HEK293 (cell line): ENCODE data around the gene TMC3.

ENCODE experiments used
- CTCF ChIA-PET: fragments of 350-600 bp; formaldehyde crosslinking; extraction: SDS; loops from one replicate; lab custom pipeline; 2021; ENCODE audit warnings: antibody characterized with exemption; lab: Yijun Ruan, JAX
- POLR2A ChIA-PET: fragments of 300-600 bp; formaldehyde crosslinking; extraction: SDS; loops from one replicate; lab custom pipeline; 2020; ENCODE audit warnings: antibody characterized with exemption, inconsistent platforms; lab: Yijun Ruan, JAX
- H3K27ac ChIP-seq: fragments of 200-500 bp; sonication (Bioruptor generic); 2 replicates; pipeline ENCODE4 v1.5.1; 2014; ENCODE audit warnings: low read depth, low read length, control low read depth, inconsistent platforms; ENCODE audit errors: extremely low read depth
- H3K36me3 ChIP-seq, 2 experiments: fragments of 200-500 bp in 1 of 2; sonication (Bioruptor generic) in 1 of 2; 1 replicate in 1 of 2; 2 replicates in 1 of 2; pipeline ENCODE4 v1.5.1; 2014 to 2017; ENCODE audit warnings: inconsistent platforms in 2 of 2, low read length in 2 of 2; ENCODE audit not compliant: control insufficient read depth in 2 of 2, insufficient read depth in 1 of 2
- H3K4me1 ChIP-seq: fragments of 200-500 bp; sonication (Bioruptor generic); 2 replicates; pipeline ENCODE4 v1.5.1; 2014; ENCODE audit warnings: mild to moderate bottlenecking, low read length, inconsistent platforms; ENCODE audit not compliant: control insufficient read depth, insufficient read depth
- H3K4me3 ChIP-seq: 2 replicates; pipeline ENCODE4 v1.5.1; 2011; ENCODE audit warnings: low read depth, mild to moderate bottlenecking, control low read depth, low read length, moderate library complexity
- H3K9me3 ChIP-seq: fragments of 200-500 bp; sonication (Bioruptor generic); 2 replicates; pipeline ENCODE4 v1.5.1; 2014; ENCODE audit warnings: low read depth, low read length, inconsistent platforms; ENCODE audit not compliant: control insufficient read depth, insufficient read depth
- ZBTB48 ChIP-seq: fragments of 450-650 bp; formaldehyde crosslinking; IDR thresholded peaks from 2 replicates; pipeline ENCODE4 v1.5.1; 2016; ENCODE audit warnings: missing biosample characterization, missing genetic modification characterization
- ZNF2 ChIP-seq: fragments of 450-650 bp; formaldehyde crosslinking; IDR thresholded peaks from 2 replicates; pipeline ENCODE4 v1.5.1; 2016; ENCODE audit warnings: missing biosample characterization, missing genetic modification characterization
- ZNF223 ChIP-seq: fragments of 450-650 bp; formaldehyde crosslinking; IDR thresholded peaks from 2 replicates; pipeline ENCODE4 v1.5.1; 2016; ENCODE audit warnings: missing biosample characterization, missing genetic modification characterization
- ZNF24 ChIP-seq: fragments of 450-650 bp; formaldehyde crosslinking; IDR thresholded peaks from 2 replicates; pipeline ENCODE4 v1.5.1; 2016; ENCODE audit warnings: missing biosample characterization, missing genetic modification characterization
- ZNF366 ChIP-seq: fragments of 450-650 bp; formaldehyde crosslinking; conservative IDR thresholded peaks from 2 replicates; pipeline ENCODE4 v1.5.1; 2016; ENCODE audit warnings: missing biosample characterization, missing genetic modification characterization
- ZNF394 ChIP-seq: fragments of 450-650 bp; formaldehyde crosslinking; IDR thresholded peaks from 2 replicates; pipeline ENCODE4 v1.5.1; 2016; ENCODE audit warnings: missing biosample characterization, missing genetic modification characterization, mild to moderate bottlenecking, moderate library complexity, borderline replicate concordance
- ZNF433 ChIP-seq: fragments of 450-650 bp; formaldehyde crosslinking; IDR thresholded peaks from 2 replicates; pipeline ENCODE4 v1.5.1; 2016; ENCODE audit warnings: missing biosample characterization, missing genetic modification characterization, low read depth
- ZNF623 ChIP-seq: fragments of 450-650 bp; formaldehyde crosslinking; IDR thresholded peaks from 2 replicates; pipeline ENCODE4 v1.5.1; 2016; ENCODE audit warnings: missing biosample characterization, missing genetic modification characterization
- ZNF626 ChIP-seq: fragments of 450-650 bp; sonication (Bioruptor Pico); formaldehyde crosslinking; IDR thresholded peaks from 2 replicates; pipeline ENCODE4 v1.5.1; 2018; ENCODE audit warnings: missing biosample characterization, missing genetic modification characterization, inconsistent platforms
- ZNF664 ChIP-seq: fragments of 450-650 bp; formaldehyde crosslinking; IDR thresholded peaks from 2 replicates; pipeline ENCODE4 v1.5.1; 2016; ENCODE audit warnings: missing biosample characterization, missing genetic modification characterization
- ZNF830 ChIP-seq: fragments of 450-650 bp; IDR thresholded peaks from 2 replicates; pipeline ENCODE4 v1.5.0; 2018; ENCODE audit warnings: missing biosample characterization, missing genetic modification characterization, low read depth, mild to moderate bottlenecking, moderate library complexity
- ZSCAN30 ChIP-seq: fragments of 450-650 bp; IDR thresholded peaks from 2 replicates; pipeline ENCODE4 v1.5.1; 2018; ENCODE audit warnings: missing biosample characterization, mild to moderate bottlenecking, missing genetic modification characterization, moderate library complexity
- TF ChIP-seq, protein P1 (sequence below): fragments of 450-650 bp; formaldehyde crosslinking; IDR thresholded peaks from 2 replicates; pipeline ENCODE4 v1.5.1; 2016; ENCODE audit warnings: missing biosample characterization, missing genetic modification characterization
- TF ChIP-seq, protein P2 (sequence below): sonication (generic); formaldehyde crosslinking; IDR thresholded peaks from 2 replicates; pipeline ENCODE4 v1.8.1; 2022; ENCODE audit warnings: mild to moderate bottlenecking, moderate library complexity, missing genetic modification reagents
- TF ChIP-seq, protein P3 (sequence below): fragments of 450-650 bp; formaldehyde crosslinking; IDR thresholded peaks from 2 replicates; pipeline ENCODE4 v1.5.1; 2016; ENCODE audit warnings: missing biosample characterization, missing genetic modification characterization
- TF ChIP-seq, protein P4 (sequence below): fragments of 450-650 bp; formaldehyde crosslinking; IDR thresholded peaks from 2 replicates; pipeline ENCODE4 v1.5.1; 2016; ENCODE audit warnings: missing biosample characterization, missing genetic modification characterization
- TF ChIP-seq, protein P5 (sequence below): fragments of 450-650 bp; formaldehyde crosslinking; IDR thresholded peaks from 2 replicates; pipeline ENCODE4 v1.5.1; 2017; ENCODE audit warnings: missing biosample characterization, mild to moderate bottlenecking, missing genetic modification characterization, moderate library complexity

Gene TMC3

DNA sequence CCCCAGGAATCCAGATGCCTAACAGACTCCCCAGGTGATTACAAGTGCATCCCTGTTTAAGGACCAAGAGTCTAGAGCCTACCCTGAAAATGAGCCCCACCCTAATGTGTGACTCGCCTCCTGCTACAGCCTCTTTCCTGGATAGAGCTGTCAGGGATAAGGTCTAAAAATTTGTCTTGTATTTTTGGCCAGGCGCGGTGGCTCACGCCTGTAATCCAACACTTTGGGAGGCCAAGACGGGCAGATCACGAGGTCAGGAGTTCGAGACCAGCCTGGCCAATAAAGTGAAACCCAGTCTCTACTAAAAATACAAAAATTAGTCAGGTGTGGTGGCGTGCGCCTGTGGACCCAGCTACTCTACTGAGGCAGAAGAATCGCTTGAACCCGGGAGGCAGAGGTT lies 11.2 kb downstream of the TMC3 start:
- TF ChIP-seq ZNF394 (tag by site-specific recombination) (0 out of 2 replicates have a peak, but pooled peaks have one; percentile 33), ZNF24 (tag by site-specific recombination) (no peak), ZNF366 (tag by site-specific recombination) (no peak)
- TF ChIP-seq, protein P1, sequence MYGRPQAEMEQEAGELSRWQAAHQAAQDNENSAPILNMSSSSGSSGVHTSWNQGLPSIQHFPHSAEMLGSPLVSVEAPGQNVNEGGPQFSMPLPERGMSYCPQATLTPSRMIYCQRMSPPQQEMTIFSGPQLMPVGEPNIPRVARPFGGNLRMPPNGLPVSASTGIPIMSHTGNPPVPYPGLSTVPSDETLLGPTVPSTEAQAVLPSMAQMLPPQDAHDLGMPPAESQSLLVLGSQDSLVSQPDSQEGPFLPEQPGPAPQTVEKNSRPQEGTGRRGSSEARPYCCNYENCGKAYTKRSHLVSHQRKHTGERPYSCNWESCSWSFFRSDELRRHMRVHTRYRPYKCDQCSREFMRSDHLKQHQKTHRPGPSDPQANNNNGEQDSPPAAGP (tag by site-specific recombination): 0 out of 2 replicates have a peak, but pooled peaks have one; percentile 65
- ChIA-PET POLR2A (no interaction called here), CTCF (interaction anchor here (1.0 to 1.2 kb wide), 2 partner anchors 22 to 97 kb away, joined by 3 to 4 read pairs; no protein-coding TSS in a partner anchor)
- Histone ChIP-seq H3K4me1 (no peaks in the 10 kb centered on the region), H3K36me3 (no peaks in the 10 kb centered on the region), H3K27ac (no peak overlapping the region), H3K9me3 (no peaks in the 10 kb centered on the region), H3K4me3 (no peak overlapping the region)

DNA sequence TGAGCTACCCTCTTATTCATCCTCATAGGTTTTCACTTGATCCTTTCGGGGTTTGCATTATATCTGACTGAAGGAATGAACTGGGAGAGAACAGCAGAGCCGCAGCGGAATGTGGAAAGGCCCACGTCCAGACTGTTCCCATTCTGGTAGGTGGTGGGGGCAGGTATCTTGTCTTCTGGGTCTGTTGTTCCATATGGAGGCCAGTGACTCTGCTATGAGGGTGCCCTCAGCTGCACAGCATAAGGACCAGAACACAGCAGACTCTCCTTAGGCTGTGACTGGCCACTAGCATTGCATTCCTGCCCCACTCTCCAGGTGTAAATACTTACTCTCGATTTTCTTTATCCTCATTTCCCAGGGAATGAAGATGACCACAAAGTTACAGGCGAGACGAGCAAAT lies 12.1 kb downstream of the TMC3 start:
- POLR2A ChIA-PET: no interaction called here

More for the DNA sequence above, 12.1 kb downstream of the TMC3 start:
- H3K4me1 ChIP-seq: 0 out of 2 replicates have a peak, but pooled peaks cover 3% of the 10 kb centered on the region
- CTCF ChIA-PET: interaction anchor here (1.0 to 1.2 kb wide), 2 partner anchors 21 to 96 kb away, joined by 3 to 4 read pairs; no protein-coding TSS in a partner anchor
- H3K36me3 ChIP-seq: no peaks in the 10 kb centered on the region
- H3K9me3 ChIP-seq: no peaks in the 10 kb centered on the region
- H3K27ac ChIP-seq: no peak overlapping the region
- TF ChIP-seq, protein P2, sequence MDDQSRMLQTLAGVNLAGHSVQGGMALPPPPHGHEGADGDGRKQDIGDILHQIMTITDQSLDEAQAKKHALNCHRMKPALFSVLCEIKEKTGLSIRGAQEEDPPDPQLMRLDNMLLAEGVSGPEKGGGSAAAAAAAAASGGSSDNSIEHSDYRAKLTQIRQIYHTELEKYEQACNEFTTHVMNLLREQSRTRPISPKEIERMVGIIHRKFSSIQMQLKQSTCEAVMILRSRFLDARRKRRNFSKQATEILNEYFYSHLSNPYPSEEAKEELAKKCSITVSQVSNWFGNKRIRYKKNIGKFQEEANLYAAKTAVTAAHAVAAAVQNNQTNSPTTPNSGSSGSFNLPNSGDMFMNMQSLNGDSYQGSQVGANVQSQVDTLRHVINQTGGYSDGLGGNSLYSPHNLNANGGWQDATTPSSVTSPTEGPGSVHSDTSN (CRISPR knock-in tag): no peak
- TF ChIP-seq ZNF223 (tag by site-specific recombination) (no peak), ZNF664 (tag by site-specific recombination) (no peak), ZBTB48 (tag by site-specific recombination) (no peak), ZNF623 (tag by site-specific recombination) (no peak), ZNF830 (no peak), ZSCAN30 (tag by site-specific recombination) (no peak), ZNF2 (tag by site-specific recombination) (no peak), ZNF626 (tag by site-specific recombination) (no peak), ZNF433 (tag by site-specific recombination) (no peak)
- TF ChIP-seq, protein P3, sequence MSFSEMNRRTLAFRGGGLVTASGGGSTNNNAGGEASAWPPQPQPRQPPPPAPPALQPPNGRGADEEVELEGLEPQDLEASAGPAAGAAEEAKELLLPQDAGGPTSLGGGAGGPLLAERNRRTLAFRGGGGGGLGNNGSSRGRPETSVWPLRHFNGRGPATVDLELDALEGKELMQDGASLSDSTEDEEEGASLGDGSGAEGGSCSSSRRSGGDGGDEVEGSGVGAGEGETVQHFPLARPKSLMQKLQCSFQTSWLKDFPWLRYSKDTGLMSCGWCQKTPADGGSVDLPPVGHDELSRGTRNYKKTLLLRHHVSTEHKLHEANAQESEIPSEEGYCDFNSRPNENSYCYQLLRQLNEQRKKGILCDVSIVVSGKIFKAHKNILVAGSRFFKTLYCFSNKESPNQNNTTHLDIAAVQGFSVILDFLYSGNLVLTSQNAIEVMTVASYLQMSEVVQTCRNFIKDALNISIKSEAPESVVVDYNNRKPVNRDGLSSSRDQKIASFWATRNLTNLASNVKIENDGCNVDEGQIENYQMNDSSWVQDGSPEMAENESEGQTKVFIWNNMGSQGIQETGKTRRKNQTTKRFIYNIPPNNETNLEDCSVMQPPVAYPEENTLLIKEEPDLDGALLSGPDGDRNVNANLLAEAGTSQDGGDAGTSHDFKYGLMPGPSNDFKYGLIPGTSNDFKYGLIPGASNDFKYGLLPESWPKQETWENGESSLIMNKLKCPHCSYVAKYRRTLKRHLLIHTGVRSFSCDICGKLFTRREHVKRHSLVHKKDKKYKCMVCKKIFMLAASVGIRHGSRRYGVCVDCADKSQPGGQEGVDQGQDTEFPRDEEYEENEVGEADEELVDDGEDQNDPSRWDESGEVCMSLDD: no peak
- TF ChIP-seq, protein P4, sequence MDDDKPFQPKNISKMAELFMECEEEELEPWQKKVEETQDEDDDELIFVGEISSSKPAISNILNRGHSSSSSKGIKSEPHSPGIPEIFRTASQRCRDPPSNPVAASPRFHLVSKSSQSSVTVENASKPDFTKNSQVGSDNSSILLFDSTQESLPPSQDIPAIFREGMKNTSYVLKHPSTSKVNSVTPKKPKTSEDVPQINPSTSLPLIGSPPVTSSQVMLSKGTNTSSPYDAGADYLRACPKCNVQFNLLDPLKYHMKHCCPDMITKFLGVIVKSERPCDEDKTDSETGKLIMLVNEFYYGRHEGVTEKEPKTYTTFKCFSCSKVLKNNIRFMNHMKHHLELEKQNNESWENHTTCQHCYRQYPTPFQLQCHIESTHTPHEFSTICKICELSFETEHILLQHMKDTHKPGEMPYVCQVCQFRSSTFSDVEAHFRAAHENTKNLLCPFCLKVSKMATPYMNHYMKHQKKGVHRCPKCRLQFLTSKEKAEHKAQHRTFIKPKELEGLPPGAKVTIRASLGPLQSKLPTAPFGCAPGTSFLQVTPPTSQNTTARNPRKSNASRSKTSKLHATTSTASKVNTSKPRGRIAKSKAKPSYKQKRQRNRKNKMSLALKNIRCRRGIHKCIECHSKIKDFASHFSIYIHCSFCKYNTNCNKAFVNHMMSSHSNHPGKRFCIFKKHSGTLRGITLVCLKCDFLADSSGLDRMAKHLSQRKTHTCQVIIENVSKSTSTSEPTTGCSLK (tag by site-specific recombination): no peak
- TF ChIP-seq, protein P5, sequence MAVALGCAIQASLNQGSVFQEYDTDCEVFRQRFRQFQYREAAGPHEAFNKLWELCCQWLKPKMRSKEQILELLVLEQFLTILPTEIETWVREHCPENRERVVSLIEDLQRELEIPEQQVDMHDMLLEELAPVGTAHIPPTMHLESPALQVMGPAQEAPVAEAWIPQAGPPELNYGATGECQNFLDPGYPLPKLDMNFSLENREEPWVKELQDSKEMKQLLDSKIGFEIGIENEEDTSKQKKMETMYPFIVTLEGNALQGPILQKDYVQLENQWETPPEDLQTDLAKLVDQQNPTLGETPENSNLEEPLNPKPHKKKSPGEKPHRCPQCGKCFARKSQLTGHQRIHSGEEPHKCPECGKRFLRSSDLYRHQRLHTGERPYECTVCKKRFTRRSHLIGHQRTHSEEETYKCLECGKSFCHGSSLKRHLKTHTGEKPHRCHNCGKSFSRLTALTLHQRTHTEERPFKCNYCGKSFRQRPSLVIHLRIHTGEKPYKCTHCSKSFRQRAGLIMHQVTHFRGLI: no peak
- no peak overlapping the region for H3K4me3 ChIP-seq
